Naive thymus-derived CD4-positive, alpha-beta T cell (primary cell): ENCODE data around the gene IGHMBP2. TPM values are rescaled to one million over a fixed set of nuclear protein-coding genes. Genes with fewer than 3 reads are reported as not detected.

ENCODE experiments used
- ATAC-seq: fragments of 150-1000 bp; cut with Tn5 transposase; 2 replicates; pipeline ENCODE4 v1.10.0; 2021; ENCODE audit warnings: mild to moderate bottlenecking, moderate library complexity
- CTCF ChIA-PET: fragments of 350-600 bp; sonication (Branson Sonifier 250); formaldehyde crosslinking; loops from one replicate; lab custom pipeline; 2021; ENCODE audit warnings: antibody characterized with exemption; lab: Charles Lee
- POLR2A ChIA-PET: fragments of 350-600 bp; sonication (Branson Sonifier 250); formaldehyde crosslinking; loops from one replicate; lab custom pipeline; 2021; ENCODE audit warnings: antibody characterized with exemption, inconsistent platforms; lab: Charles Lee
- DNase-seq, 9 donors: peaks; one replicate each; pipeline versions ENCODE4 v3.0.0 to v3.0.0-alpha.2; 2020 to 2022; ENCODE audit warnings: mixed read lengths in 1 of 9
- H3K27ac ChIP-seq: one replicate; pipeline ENCODE4 v1.7.0; 2013; ENCODE audit warnings: mild to moderate bottlenecking, low read depth, low read length, moderate library complexity
- H3K27me3 ChIP-seq, 2 donors: one replicate each; pipeline ENCODE4 v1.7.0; 2013; ENCODE audit warnings: low read length in 2 of 2, mild to moderate bottlenecking in 2 of 2, moderate library complexity in 2 of 2; ENCODE audit not compliant: control insufficient read depth in 2 of 2, insufficient read depth in 2 of 2
- H3K36me3 ChIP-seq, 3 experiments: 1 replicate in 2 of 3; 2 replicates in 1 of 3; pipeline ENCODE4 v1.7.0; 2013; ENCODE audit warnings: low read length in 3 of 3, mild to moderate bottlenecking in 3 of 3, moderate library complexity in 1 of 3; ENCODE audit not compliant: insufficient read depth in 3 of 3, control insufficient read depth in 2 of 3
- H3K4me1 ChIP-seq, 2 donors: one replicate each; pipeline ENCODE4 v1.7.0; 2013; ENCODE audit warnings: low read length in 2 of 2, mild to moderate bottlenecking in 2 of 2, moderate library complexity in 1 of 2; ENCODE audit not compliant: control insufficient read depth in 2 of 2, insufficient read depth in 2 of 2
- H3K4me3 ChIP-seq: 2 replicates; pipeline ENCODE4 v1.7.0; 2013; ENCODE audit warnings: mild to moderate bottlenecking, low read length
- H3K9me3 ChIP-seq, 3 experiments: 1 replicate in 2 of 3; 2 replicates in 1 of 3; pipeline ENCODE4 v1.7.0; 2013; ENCODE audit warnings: low read length in 3 of 3; ENCODE audit not compliant: control insufficient read depth in 2 of 3
- H3K27ac Mint-ChIP-seq, 9 donors: one replicate each; pipeline ENCODE4 v1.8.0; 2020 to 2022; ENCODE audit warnings: mixed read lengths in 9 of 9, mild to moderate bottlenecking in 8 of 9, moderate library complexity in 5 of 9, inconsistent platforms in 2 of 9
- H3K27me3 Mint-ChIP-seq, 5 donors: one replicate each; pipeline ENCODE4 v1.8.0; 2021 to 2022; ENCODE audit warnings: mixed read lengths in 5 of 5, mild to moderate bottlenecking in 1 of 5
- H3K36me3 Mint-ChIP-seq, 5 donors: one replicate each; pipeline ENCODE4 v1.8.0; 2020 to 2022; ENCODE audit warnings: mixed read lengths in 5 of 5, mild to moderate bottlenecking in 3 of 5, inconsistent platforms in 1 of 5
- H3K4me1 Mint-ChIP-seq, 7 donors: one replicate each; pipeline ENCODE4 v1.8.0; 2020 to 2022; ENCODE audit warnings: mixed read lengths in 7 of 7, mild to moderate bottlenecking in 3 of 7, inconsistent platforms in 1 of 7
- H3K4me3 Mint-ChIP-seq, 10 donors: one replicate each; pipeline ENCODE4 v1.8.0; 2020 to 2022; ENCODE audit warnings: mild to moderate bottlenecking in 10 of 10, mixed read lengths in 10 of 10, moderate library complexity in 6 of 10, inconsistent platforms in 2 of 10
- H3K9me3 Mint-ChIP-seq, 11 donors: one replicate each; pipeline ENCODE4 v1.8.0; 2020 to 2022; ENCODE audit warnings: mixed read lengths in 11 of 11, mild to moderate bottlenecking in 4 of 11, inconsistent platforms in 1 of 11, moderate library complexity in 1 of 11
- intact Hi-C, 2 donors: fragments of 100-400 bp; cut with micrococcal nuclease; formaldehyde crosslinking; loops; one replicate each; pipeline ENCODE4 v1.15.1; 2023
- polyA plus RNA-seq, 2 donors: library from polyadenylated mRNA; unstranded; fragments of 300-500 nt; fragmentation: Illumina TruSeq; gene quantifications; one replicate each; pipeline ENCODE4 v1.2.3, GENCODE V29; 2021
- total RNA-seq, 6 experiments: library from RNA in 5 of 6; stranded (reverse) in 5 of 6; gene quantifications; 1 replicate in 5 of 6; 2 replicates in 1 of 6; pipeline ENCODE4 v1.2.3 and lab custom pipeline; 2021 to 2026

The IGHMBP2 gene
- total and polyA plus RNA-seq, 7 experiments from 2014 or later = 4.4 to 41.4 (median 32.2) TPM

GRCh38 chr11:68923614-68924013 is 19.9 kb downstream of the IGHMBP2 start:
- DNase-seq (no peak), ATAC-seq (no peak)
- no peaks in the 10 kb centered on the region for H3K27me3 Mint-ChIP-seq
- peaks cover 0 to 17% (median 0%) of the 10 kb centered on the region in 3 experiments for H3K9me3 ChIP-seq
- peaks cover 26 to 90% (median 77%) of the 10 kb centered on the region in 5 donors for H3K36me3 Mint-ChIP-seq
- no peak overlapping the region for H3K27ac ChIP-seq
- peaks cover 0 to 6% (median 0%) of the 10 kb centered on the region in 7 donors for H3K4me1 Mint-ChIP-seq
- no peaks in the 10 kb centered on the region for H3K27me3 ChIP-seq
- peaks cover 6 to 40% (median 20%) of the 10 kb centered on the region in 11 donors for H3K9me3 Mint-ChIP-seq
- no peak overlapping the region for H3K4me3 ChIP-seq
- intact Hi-C loops = no loop called here
- no peaks in the 10 kb centered on the region for H3K4me1 ChIP-seq
- no peak overlapping the region for H3K27ac Mint-ChIP-seq
- H3K36me3 ChIP-seq = peaks cover 7 to 95% (median 26%) of the 10 kb centered on the region in 3 experiments
- ChIA-PET CTCF (no interaction called here), POLR2A (no interaction called here)
- no peak overlapping the region for H3K4me3 Mint-ChIP-seq

GRCh38 chr11:68924073-68924925 is 20.6 kb downstream of the IGHMBP2 start:
- Histone ChIP-seq H3K4me3 (no peak overlapping the region), H3K27me3 (no peaks in the 10 kb centered on the region), H3K36me3 (peaks cover 7 to 95% (median 26%) of the 10 kb centered on the region in 3 experiments), H3K4me1 (no peaks in the 10 kb centered on the region), H3K27ac (no peak overlapping the region), H3K9me3 (peaks cover 0 to 17% (median 0%) of the 10 kb centered on the region in 3 experiments)
- intact Hi-C loops = no loop called here
- ChIA-PET POLR2A (no interaction called here), CTCF (interaction anchor here (0.6 kb wide), 1 partner anchor 1358 kb away, joined by 5 read pairs; no protein-coding TSS in a partner anchor)
- Mint-ChIP-seq H3K27ac (no peak overlapping the region), H3K27me3 (no peaks in the 10 kb centered on the region), H3K9me3 (peaks cover 6 to 40% (median 20%) of the 10 kb centered on the region in 11 donors), H3K4me1 (peaks cover 0 to 6% (median 0%) of the 10 kb centered on the region in 7 donors), H3K4me3 (no peak overlapping the region), H3K36me3 (peaks cover 24 to 88% (median 72%) of the 10 kb centered on the region in 5 donors)
- no peak for ATAC-seq
- no peak for DNase-seq

GRCh38 chr11:68925611-68926010 is 21.9 kb downstream of the IGHMBP2 start:
- DNase-seq (peak in 1 of 9 donors; percentile 1), ATAC-seq (no peak)
- Histone ChIP-seq H3K4me3 (no peak overlapping the region), H3K4me1 (no peaks in the 10 kb centered on the region), H3K9me3 (peaks cover 0 to 17% (median 0%) of the 10 kb centered on the region in 3 experiments), H3K27ac (no peak overlapping the region), H3K36me3 (peaks cover 7 to 96% (median 19%) of the 10 kb centered on the region in 3 experiments), H3K27me3 (no peaks in the 10 kb centered on the region)
- Mint-ChIP-seq H3K9me3 (peaks cover 6 to 40% (median 20%) of the 10 kb centered on the region in 11 donors), H3K27ac (peak overlapping the region in 1 of 9 donors; percentile 22), H3K36me3 (peaks cover 26 to 86% (median 71%) of the 10 kb centered on the region in 5 donors), H3K4me1 (peaks cover 0 to 6% (median 0%) of the 10 kb centered on the region in 7 donors), H3K4me3 (no peak overlapping the region), H3K27me3 (no peaks in the 10 kb centered on the region)
- ChIA-PET CTCF (no interaction called here), POLR2A (no interaction called here)
- intact Hi-C loops = no loop called here

- Mint-ChIP-seq H3K4me1 (peaks cover 0 to 6% (median 0%) of the 10 kb centered on the region in 7 donors), H3K4me3 (no peak overlapping the region), H3K27ac (no peak overlapping the region), H3K9me3 (peaks cover 6 to 40% (median 20%) of the 10 kb centered on the region in 11 donors), H3K36me3 (peaks cover 26 to 72% (median 59%) of the 10 kb centered on the region in 5 donors), H3K27me3 (no peaks in the 10 kb centered on the region)
- Histone ChIP-seq H3K27me3 (no peaks in the 10 kb centered on the region), H3K4me1 (no peaks in the 10 kb centered on the region), H3K27ac (no peak overlapping the region), H3K9me3 (peaks cover 0 to 17% (median 0%) of the 10 kb centered on the region in 3 experiments), H3K4me3 (no peak overlapping the region), H3K36me3 (peaks cover 7 to 94% (median 19%) of the 10 kb centered on the region in 3 experiments)
- ATAC-seq = peak; percentile 72
- CTCF ChIA-PET = interaction anchor here (0.7 kb wide), 1 partner anchor 160 kb away, joined by 4 read pairs; no protein-coding TSS in a partner anchor
- intact Hi-C loops = no loop called here
- POLR2A ChIA-PET = no interaction called here
- DNase-seq = no peak
These were observed 23.8 kb downstream of the IGHMBP2 start for GRCh38 chr11:68927280-68928135.

GRCh38 chr11:68928136-68928880 is 24.6 kb downstream of the IGHMBP2 start:
- Histone ChIP-seq H3K9me3 (peaks cover 0 to 17% (median 0%) of the 10 kb centered on the region in 3 experiments), H3K4me3 (no peak overlapping the region), H3K4me1 (no peaks in the 10 kb centered on the region), H3K27ac (no peak overlapping the region), H3K36me3 (peaks cover 7 to 95% (median 19%) of the 10 kb centered on the region in 3 experiments), H3K27me3 (no peaks in the 10 kb centered on the region)
- POLR2A ChIA-PET = no interaction called here
- H3K4me3 Mint-ChIP-seq = no peak overlapping the region
- no peaks in the 10 kb centered on the region for H3K27me3 Mint-ChIP-seq
- CTCF ChIA-PET = no interaction called here
- H3K4me1 Mint-ChIP-seq = peaks cover 0 to 6% (median 0%) of the 10 kb centered on the region in 7 donors
- H3K36me3 Mint-ChIP-seq = peaks cover 26 to 64% (median 54%) of the 10 kb centered on the region in 5 donors
- H3K9me3 Mint-ChIP-seq = peaks cover 6 to 40% (median 17%) of the 10 kb centered on the region in 11 donors
- H3K27ac Mint-ChIP-seq = no peak overlapping the region
- no peak for DNase-seq
- intact Hi-C loops = no loop called here
- no peak for ATAC-seq

- peaks cover 0 to 16% (median 0%) of the 10 kb centered on the region in 3 experiments for H3K9me3 ChIP-seq
- DNase-seq = no peak
- H3K9me3 Mint-ChIP-seq = peaks cover 6 to 33% (median 14%) of the 10 kb centered on the region in 11 donors
- ChIA-PET POLR2A (interaction anchor here (0.6 kb wide), 1 partner anchor 142 kb away, joined by 3 read pairs; no protein-coding TSS in a partner anchor), CTCF (no interaction called here)
- H3K36me3 Mint-ChIP-seq = peaks cover 25 to 60% (median 47%) of the 10 kb centered on the region in 5 donors
- no peak for ATAC-seq
- H3K4me1 ChIP-seq = no peaks in the 10 kb centered on the region
- no peak overlapping the region for H3K4me3 ChIP-seq
- no peaks in the 10 kb centered on the region for H3K27me3 Mint-ChIP-seq
- no peak overlapping the region for H3K4me3 Mint-ChIP-seq
- intact Hi-C loops = no loop called here
- H3K27ac Mint-ChIP-seq = no peak overlapping the region
- no peaks in the 10 kb centered on the region for H3K27me3 ChIP-seq
- H3K36me3 ChIP-seq = peaks cover 7 to 95% (median 18%) of the 10 kb centered on the region in 3 experiments
- no peak overlapping the region for H3K27ac ChIP-seq
- H3K4me1 Mint-ChIP-seq = peaks cover 0 to 6% (median 0%) of the 10 kb centered on the region in 7 donors
These were observed 25.4 kb downstream of the IGHMBP2 start for GRCh38 chr11:68929135-68929534.
